Cerebellar cortex (tissue), 1 donor: ENCODE results near the gene PDE4DIP.
"Not testable (repeated sequence)": the region's sequence is repeated elsewhere in the genome, so short reads cannot be mapped to it uniquely, and the experiment has no call there.

Source experiments
- DNase-seq: peaks from one replicate; pipeline ENCODE4 v3.0.0-alpha.2; 2015; ENCODE audit warnings: low spot score

PDE4DIP gene

DNA sequence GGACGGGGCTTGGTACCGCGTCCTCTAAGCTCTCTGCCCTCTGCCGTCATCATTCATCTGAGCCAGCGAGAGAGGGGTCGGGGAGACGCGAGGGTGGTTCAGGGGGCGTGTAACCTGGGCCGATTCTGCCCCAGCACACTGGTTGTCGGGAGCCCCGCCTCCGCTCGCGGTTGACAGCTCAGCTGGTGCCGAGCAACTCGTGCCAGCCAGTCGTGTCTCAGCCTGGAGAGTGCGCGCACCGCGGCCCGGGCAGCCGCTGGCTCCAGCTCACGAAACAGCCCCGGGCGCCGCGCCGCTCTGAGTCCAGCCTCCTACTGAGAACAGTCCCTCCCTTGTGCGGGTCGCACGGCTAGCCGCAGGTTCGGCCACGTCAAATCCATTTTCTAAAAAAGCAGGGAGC, at the start of gene PDE4DIP:
Gene PDE4DIP, plus strand, starts transcription at position 209 of the 400 bp plus-strand sequence. CDS start 347 bp downstream, outside the sequence.
- DNase-seq, result not testable (repeated sequence)

DNA sequence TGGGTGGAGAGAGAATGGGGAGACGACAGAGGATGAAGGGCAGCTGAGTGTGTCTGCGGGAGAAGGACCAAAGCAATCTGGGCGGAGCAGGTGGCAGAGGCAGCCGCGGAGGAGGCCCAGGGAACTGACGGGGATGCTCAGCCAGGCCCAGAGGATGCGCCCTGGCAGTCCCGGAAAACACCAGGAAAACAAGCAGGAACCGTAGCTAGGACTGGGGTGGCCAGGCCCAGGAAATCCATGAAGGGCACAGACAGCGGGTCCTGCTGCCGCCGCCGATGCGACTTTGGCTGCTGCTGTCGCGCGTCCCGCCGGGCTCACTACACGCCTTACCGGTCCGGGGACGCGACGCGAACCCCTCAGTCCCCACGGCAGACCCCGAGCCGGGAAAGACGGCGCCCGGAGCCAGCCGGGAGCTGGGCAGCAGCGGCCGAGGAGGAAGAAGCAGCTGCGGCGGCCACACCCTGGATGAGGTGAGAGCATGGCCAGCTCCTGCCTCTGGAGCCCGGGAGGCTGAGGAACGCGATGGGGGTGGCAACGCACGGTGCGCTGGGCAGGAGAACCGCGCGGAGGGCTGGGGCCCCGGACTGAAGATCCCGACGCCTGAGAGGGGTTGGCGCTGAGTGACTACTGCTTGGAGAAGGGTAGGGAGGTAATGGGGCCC, 35.8 kb upstream of the PDE4DIP start:
- not testable (repeated sequence) for DNase-seq

DNA sequence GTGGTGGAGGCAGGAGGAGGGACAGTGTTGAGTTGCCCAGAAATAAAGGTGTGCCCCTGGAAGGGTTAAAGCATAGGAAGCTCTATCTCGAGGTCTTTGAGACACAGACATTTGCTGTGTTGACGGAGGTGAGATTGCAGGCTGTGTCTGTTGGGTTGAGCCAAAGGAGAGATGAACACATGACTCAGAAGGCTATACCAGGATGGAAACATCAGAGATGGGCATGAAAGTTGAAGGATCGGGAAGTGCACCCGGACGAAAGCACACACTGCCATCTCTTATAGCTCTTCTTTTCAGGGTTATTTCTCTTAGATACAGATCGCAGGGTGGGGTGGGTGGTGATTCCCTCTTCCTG, 35.3 kb upstream of the PDE4DIP start:
- not testable (repeated sequence) for DNase-seq

DNA sequence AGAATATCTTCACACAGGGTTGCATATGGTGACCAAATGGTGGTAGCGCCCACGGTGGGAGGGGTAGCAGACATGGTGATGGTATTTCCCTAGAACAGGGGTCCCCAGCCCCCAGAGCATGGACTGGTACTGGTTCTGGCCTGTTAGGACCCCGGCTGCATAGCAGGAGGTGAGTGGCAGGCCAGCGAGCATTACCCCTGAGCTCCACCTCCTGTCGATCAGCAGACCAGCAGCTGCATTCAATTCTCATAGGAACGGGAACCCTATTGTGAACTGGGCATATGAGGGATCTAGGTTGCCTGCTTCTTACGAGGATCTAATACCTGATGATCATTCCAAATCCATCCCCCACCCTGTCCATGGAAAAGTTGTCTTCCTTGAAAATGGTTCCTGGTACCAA, 22.0 kb upstream of the PDE4DIP start:
- DNase-seq, result not testable (repeated sequence)

DNA sequence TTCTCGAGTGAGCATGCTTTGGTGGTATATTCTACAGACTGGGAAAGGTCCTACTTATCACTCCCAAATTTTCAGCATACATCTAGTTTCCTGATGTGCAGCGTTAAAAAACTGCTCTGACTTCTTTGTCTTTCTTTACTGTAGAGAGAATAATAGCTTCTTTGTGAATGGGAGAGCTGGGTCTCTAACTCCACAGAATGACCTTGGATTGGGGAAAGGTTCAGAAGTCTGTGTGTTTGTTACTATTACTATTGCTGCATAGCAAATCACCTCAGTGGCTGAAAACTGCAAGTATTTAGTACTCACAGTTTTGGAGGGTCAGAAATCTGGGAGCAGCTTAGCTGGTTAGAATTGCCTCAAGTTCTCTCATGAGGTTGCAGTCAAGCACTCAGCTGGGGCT, 20.4 kb upstream of the PDE4DIP start:
- DNase-seq, result not testable (repeated sequence)

DNA sequence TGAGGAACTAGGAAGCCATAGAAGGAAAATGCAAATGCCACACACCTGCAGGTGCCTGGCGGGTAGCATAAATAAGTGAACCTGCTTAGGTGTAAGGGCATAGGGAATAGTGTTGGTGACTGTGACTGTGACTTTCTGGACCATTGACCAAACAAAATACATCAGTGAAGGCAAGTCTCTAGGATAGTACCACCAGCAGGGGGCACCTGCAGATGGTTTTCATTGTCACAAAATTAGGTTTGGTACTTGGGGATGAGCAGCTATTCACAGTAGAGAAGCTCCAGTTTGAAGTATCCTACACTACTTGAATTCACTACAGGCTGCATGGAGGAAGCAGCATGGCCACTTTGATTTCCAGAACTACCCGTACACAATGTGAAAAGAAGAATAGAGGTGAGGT, 19.2 kb upstream of the PDE4DIP start:
- not testable (repeated sequence) for DNase-seq

DNA sequence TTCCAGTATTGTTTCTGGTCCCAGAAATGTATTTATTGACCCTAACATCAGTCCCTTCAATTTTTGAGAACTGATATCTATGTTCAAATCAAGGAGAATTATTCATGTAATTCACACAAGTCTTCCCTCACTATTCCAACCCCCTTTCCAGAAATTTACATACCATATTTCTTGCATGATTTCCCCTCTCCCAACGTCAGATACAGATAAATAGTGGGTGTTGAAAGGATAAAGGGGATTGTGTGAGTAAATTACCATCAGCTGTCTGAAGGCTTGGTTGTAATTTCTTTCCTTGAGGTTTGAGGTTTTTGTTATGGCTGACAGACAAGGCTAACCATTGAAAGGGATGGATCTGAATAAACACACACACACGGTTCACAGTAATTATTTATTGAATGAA, 15.7 kb upstream of the PDE4DIP start:
- DNase-seq, result not testable (repeated sequence)

DNA sequence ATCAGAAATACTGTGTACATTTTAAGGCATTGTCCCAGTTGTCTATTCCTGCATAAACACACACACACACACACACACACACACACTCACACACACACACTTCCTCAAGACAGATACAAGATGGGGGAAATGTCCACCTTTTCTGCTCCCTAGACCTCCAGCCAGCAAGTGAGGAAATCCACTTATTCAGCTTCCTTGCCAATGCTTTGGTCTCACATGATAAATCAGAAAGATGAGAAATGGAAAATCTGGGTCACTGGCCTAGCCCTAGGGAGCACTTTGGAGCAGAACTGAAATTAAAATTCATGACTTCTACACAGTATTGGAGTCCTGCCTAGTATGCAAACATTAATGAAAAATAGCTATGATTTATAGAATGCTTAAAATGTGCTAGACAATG, 15.3 kb upstream of the PDE4DIP start:
- not testable (repeated sequence) for DNase-seq

DNA sequence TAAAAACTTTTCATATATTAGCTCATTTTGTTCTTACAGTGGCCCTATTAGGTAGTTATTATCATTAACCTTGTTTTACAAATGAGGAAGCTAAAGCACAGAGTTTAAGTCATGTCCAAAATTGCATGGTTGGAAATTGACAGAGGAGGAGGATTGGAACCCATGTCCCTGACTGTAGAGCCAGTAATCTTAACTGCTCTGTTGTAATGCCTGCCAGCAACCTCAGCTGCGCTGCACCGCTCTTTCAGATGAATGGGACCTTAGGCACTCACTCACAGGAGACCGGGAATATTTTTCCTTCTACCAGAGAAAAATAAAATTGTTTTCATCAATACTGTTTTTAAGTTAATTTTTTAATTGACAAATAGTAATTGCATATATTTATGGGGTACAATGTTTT, 14.9 kb upstream of the PDE4DIP start:
- DNase-seq, result not testable (repeated sequence)

DNA sequence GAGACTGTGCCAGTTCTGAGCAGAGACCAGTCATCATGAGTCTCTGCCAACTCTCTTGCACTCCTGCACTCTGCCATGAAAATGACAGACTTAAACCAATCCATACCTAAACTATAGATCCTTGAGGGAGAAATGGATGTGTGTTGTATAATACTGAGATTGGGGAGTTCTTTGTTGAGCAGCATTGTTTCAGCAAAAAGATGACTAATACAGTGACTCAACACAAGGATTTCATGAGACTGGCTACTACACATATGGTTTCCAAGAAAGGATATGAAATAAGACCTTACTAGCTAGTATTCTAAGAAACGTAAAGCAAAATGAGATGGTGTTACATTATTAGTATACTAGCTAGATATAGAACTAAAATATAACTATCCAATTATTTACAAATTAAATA, 3.0 kb upstream of the PDE4DIP start:
- DNase-seq, result not testable (repeated sequence)

DNA sequence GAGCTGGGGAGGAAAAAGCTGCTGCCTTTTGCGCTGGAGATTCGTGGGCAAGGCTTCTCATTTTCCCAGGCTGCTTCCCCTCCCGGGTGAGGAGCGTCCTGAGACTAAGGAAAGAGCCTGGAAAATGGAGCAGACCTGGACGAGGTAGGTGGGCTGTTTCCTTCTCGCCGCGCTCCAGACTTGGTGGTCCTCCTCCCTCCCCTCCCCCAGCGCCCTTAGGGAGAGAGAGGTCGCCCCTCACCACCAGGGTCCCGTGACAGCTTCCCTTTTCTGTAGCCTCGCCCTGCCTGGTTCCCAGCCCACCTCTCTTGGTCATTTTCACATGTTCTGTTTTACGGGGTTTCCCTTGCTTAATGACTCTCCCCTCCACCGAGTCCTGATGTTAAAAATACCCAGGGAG, 423 bp downstream of the PDE4DIP start:
- not testable (repeated sequence) for DNase-seq

DNA sequence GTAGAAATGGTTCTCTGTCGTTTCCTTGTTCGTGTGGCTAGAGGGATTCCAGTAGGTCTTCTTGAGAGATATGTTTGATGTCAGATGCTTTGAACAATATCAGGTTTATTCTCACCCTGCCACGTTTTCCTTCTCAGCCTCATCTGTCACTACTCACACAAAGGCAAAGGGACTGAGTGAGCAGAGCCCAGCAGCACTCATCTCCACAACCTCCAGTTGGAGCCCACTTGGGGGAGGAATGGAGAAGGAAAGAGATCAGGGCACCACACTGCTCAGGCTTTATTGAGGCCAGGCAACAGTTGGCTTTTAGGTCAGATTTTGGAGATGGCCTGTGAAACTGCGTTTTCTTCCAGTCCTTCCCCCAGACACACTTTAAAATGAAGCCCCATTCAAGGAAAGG, 840 bp downstream of the PDE4DIP start:
- not testable (repeated sequence) for DNase-seq

DNA sequence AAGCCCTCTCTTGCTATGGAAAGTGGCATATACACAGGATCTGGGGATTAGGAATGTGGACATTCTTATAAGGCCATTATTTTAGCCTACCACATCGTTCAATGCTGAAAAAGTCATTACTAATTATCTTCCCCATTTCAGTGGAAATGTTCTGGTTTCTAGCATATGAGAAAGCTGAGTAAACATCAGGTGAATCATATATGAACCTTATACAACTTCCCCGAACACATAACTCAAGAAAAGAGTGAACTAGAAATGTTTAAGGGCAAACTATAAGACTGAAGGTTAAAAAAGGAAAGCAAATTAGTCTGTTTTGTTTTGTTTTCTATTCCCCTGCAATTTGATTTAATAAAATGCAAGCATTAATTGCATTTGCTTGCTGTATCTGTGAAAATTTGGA, 6.1 kb downstream of the PDE4DIP start:
- DNase-seq, result not testable (repeated sequence)

DNA sequence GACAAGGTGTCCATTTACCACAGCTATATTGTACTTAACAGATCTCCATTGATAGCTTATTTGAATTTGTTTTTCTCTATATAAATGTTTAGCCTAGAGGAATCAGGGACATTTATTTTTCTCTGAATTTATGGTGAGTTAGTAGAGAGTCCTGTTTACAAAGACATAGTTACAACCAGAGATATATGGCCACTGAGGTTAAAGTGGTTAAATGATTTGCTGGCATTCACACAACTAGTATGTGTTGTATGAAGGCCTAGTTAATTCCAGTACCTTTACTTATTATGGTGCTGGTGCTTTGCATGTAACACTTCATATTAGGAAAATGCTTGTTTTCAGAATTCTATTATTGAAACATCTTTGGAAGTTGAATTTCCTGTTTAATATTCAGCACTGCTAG, 6.6 kb downstream of the PDE4DIP start:
- DNase-seq, result not testable (repeated sequence)

DNA sequence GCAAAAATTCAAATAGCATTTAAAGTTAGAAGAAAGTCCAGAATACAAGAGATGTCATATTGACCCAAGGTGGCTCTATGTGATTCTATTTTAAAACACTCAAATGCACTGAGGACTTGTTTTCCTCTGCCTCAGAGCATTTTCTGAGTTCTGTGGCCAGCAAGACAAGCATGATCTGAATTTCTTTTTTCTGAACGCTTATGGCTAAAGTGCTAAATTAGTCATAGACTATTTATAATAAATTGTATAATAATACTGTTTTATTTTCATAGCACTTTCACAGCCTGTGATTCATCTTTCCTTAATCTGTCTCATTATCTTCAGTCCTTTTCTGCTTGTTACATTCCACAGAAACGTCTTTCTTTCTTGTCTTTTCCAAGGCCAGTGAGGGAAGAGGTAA, 7.5 kb downstream of the PDE4DIP start:
- not testable (repeated sequence) for DNase-seq

DNA sequence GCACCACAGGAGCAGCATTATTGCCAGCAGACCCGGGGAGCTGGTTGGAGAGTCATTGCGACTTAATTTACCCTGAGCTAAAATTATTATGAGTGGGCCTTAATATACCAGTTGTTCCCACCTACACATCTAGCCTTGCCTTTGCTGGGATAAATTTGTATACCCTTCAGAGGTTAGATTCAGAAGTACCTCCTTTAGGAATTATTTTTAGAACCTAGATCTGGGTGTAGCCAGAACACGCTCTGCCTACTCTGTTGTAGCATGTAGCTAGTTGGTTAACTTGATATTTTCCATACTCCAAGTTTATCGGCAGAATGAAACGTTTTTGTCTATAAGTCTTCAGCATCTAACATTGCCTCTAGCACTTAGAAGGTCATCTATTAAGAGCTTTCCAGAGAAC, 9.1 kb downstream of the PDE4DIP start:
- not testable (repeated sequence) for DNase-seq

DNA sequence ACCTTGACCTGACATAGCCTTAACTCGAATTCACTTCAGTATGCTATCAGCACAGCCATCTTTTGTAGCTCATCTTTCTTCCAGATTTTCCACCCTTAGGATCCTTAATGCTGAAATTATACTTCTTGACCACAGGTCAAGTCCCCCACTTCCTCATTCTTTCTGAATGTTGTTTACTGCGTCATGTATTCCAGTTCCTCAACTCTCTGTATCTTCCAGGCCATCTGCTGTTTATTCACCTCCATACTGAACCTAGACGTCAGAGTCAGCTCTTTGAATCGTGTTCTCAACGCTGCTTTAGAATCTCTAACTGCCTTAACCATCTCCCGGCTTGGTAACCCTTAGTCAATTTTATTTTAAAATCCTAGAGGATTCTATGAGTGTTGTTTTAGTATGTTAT, 9.8 kb downstream of the PDE4DIP start:
- not testable (repeated sequence) for DNase-seq

DNA sequence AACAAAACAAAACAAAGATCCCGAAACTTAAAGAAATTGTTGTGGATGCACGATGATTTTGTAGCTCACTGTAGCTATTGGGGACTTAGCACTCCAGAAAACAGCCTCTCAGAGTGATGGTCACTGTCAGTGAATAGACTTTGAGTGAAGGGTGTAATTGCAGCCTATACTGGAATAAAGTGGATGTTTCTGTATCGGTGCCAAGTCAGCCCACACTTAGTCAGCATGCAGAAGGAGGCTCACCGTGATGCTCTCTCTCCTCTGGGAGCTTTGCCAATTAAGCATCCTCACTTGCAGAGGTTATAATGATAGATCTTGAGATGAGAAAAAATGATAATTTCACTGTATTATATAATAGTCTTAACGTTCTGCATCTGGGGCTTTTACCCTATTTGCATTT, 11.1 kb downstream of the PDE4DIP start:
- not testable (repeated sequence) for DNase-seq

DNA sequence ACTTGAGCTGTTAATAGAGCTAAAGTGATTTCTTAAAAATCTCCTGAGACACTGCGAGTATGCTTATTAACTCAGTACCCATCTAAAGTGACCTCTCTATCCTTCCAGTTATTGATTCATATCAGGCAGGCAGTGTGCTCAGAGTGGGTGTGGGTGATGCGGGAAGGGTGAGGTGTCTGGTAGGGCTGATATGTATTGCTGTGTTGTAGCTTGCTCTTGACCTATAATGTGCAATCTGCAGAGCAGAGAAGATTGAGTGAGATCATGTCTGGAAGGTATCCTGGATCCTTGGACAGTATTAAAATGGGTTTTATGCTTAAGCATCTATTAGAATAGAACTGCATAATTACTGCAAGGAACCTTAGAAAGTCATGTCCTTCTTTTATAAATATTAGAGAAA, 15.8 kb downstream of the PDE4DIP start:
- DNase-seq, result not testable (repeated sequence)

DNA sequence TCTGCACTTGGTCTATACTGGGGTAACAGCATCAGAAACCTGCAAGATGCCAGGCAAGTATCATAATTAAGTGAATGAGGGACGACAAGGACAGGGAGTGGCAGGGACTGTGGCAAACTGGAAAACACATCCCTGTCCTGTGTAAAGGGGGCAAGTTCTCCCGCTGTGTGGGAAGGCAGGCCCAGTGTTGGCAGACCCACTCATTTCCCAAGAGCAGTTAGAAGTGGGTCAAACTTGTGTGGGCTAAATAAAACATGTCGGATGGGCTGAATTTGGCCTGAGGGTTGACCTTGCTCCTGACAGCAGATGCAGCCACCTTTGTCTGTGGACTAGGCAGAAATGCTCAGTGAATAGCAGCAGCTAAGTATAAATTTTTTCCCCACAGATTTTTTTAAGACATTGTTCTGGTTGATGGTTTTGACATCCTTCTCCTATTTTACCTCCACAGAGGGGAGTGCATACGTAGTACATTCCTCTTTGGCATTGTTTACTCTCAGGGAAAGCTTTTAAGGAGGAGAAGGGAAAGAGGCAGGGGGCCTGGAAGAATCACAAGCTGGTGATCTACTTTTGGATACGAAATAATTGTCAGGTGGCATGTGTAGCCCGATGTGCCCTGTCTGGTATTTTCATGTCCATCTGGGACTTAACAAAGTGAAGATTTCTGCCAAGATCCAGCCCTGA, 16.5 kb downstream of the PDE4DIP start:
- not testable (repeated sequence) for DNase-seq

DNA sequence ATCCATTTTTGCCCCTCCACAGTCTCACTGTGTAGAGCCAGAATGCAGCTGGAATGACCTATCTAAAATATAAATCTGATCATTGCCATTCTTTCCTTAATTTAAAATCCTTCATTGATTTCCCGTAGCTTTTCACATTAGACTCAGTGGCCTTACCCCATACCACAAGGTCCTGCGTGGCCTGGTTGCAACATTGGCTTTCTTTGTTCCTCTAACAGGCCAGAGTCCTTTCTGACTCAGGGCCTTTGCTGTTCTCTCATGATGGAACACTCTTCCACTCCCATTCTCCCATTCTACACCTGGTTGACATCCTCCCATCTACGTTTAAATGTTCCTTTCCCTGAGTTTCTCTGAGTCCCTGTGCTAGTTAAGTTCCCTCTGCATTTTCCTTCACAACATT, 18.4 kb downstream of the PDE4DIP start:
- not testable (repeated sequence) for DNase-seq

DNA sequence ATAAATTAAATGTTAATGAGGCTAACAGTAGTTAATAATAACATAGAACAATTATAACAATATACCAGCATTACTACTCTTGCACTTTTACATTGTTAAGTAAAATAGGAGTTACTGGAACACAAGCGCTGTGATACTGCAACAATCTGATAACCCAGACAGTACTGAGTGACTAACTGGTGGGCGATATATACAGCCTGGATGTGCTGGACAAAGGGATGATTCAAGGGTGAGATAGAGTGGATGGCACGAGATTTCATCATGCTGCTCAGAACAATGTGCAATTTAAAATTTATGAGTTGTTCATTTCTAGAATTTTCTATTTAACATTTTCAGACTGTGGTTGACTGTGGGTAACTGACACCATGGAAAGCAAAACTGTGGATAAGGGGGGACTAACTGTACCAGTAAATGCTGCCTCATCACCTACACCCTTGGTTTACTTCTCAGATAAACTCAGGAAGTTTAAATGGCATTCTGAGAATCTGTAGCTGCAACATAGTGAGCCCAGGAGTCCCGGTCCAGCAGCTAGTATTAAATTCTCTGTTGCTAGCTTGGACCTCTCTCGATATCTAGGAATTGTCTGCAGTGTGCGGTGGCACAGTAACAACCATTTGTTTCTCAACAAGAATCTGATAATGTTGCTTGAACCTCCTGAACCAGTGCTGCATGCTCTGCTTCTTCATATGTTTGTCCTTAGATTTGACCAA, 24.9 kb downstream of the PDE4DIP start:
- not testable (repeated sequence) for DNase-seq

DNA sequence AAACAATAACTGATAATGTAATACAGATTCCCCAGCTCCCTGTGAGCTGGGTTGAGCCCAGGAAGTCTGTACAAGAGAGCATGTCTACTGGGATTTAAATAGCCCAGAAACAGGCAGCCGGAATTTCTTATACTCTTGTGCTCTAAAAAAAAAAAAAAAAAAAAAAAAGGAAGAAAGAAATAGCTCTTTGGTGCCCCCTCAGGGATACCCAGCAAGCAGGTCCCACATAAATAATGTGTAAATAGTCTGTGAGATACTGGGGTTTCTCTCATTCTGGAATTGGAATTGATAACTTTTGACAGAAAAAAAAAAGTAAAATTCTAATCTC, 25.4 kb downstream of the PDE4DIP start:
- not testable (repeated sequence) for DNase-seq
